ENCODE results near the gene RANBP17.

- peak in 1 of 2 donors; percentile 9 for TF ChIP-seq CTCF (IDR thresholded peaks at IDR 0.05)
- no peak for TF ChIP-seq POLR2A (IDR thresholded peaks at IDR 0.05)
Measured at GRCh38 chr5:171207256-171207847, 345.5 kb downstream of the RANBP17 start.
